Measurements from ENCODE around the gene ERBB4.

The ERBB4 gene

DNA sequence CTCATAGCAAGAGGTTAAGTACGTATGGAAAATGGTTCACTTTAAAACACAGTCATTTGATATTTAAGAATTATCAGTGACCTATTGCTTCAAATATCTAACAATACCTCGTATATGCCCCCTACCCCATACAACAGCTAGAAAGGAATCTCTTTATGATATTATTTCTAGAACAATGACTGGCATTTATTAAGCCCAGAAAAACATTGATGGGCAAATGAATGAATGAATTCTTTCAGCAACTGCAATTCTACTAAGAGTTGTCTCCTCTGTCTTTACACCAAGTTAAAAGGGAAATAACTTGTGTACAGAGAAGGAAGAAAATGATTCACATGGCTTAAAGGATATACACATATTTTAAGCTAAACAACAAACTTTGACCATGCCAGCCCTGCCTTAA, 384.7 kb downstream of the ERBB4 start:
- Mint-ChIP-seq H3K4me1 (ENCODE audit: low read depth) (no peaks in the 10 kb centered on the region), H3K9me3 (no peaks in the 10 kb centered on the region), H3K4me3 (no peak overlapping the region), H3K27me3 (ENCODE audit: low read depth) (no peaks in the 10 kb centered on the region), H3K27ac (no peak overlapping the region), H3K36me3 (ENCODE audit: low read depth) (no peaks in the 10 kb centered on the region)
- no peak for DNase-seq (ENCODE audit: low spot score)

DNA sequence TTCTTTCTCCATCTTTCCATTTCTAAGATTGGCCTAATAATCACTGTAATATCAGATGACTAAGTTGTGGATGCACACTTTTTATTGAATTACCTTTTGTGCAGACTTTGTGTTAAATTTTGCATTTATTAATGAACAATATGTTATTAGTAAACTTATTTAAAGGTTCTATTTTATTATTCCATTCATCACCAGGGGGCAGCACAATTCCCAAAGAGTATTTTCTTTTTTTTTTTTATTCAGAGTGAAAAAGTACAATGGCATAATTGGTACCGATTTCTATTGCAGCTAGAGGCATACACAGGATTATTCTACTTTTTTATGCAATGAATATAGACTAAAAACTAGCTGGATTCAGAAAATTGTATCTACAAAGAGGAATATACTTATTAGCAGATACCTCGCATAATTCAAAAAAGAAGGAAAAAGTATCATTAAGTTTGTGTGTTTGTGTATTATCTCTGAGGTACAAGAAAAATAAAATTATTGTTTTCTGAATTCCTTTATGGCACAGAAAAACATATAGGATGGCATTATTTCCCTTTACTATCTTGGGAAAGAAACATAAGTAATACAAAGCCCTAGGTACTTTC, 390.6 kb downstream of the ERBB4 start:
- H3K4me3 Mint-ChIP-seq: no peak overlapping the region
- DNase-seq (ENCODE audit: low spot score): no peak
- H3K9me3 Mint-ChIP-seq: no peaks in the 10 kb centered on the region
- no peaks in the 10 kb centered on the region for H3K27me3 Mint-ChIP-seq (ENCODE audit: low read depth)
- H3K36me3 Mint-ChIP-seq (ENCODE audit: low read depth): no peaks in the 10 kb centered on the region
- H3K4me1 Mint-ChIP-seq (ENCODE audit: low read depth): no peaks in the 10 kb centered on the region
- H3K27ac Mint-ChIP-seq: no peak overlapping the region

DNA sequence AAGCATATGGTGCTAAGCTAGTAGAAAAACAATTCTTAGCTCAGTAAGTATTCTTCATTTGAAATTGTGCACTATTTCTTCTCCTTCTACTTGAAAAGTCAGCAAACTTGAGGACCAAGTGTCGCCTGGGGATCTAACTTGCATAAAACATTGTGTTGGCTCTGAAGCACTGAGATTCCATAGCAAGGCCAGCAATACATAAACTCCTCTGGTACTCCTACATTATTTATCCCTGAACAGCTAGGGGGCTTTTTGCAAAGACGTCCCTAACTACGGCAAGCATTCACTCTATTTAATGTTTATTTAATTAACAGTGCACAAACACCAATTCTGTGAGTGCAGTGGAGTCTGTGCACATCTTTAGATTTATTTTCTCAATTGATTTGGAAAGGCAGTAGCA, 392.2 kb downstream of the ERBB4 start:
- Mint-ChIP-seq H3K4me3 (no peak overlapping the region), H3K4me1 (ENCODE audit: low read depth) (no peaks in the 10 kb centered on the region), H3K9me3 (no peaks in the 10 kb centered on the region), H3K36me3 (ENCODE audit: low read depth) (no peaks in the 10 kb centered on the region), H3K27ac (no peak overlapping the region), H3K27me3 (ENCODE audit: low read depth) (no peaks in the 10 kb centered on the region)
- no peak for DNase-seq (ENCODE audit: low spot score)

DNA sequence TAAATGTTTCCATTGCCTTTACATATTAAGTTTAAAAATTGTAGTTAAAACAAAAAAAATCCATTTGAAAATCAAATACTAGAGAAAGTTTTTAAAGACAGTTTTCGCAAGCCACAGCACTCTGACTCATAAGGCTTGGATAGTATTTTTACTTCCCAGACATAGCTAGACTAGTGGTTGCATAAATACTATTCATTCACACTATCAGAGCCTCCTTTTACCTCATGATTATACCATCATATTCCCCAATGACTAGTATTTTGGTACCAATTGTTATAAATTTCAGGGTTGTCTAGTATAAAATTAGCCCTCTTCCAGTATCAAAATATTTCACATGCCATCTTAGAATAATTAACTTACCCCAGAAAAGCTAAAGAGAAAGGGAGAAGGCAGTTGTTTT, 393.5 kb downstream of the ERBB4 start:
- no peaks in the 10 kb centered on the region for H3K4me1 Mint-ChIP-seq (ENCODE audit: low read depth)
- no peaks in the 10 kb centered on the region for H3K36me3 Mint-ChIP-seq (ENCODE audit: low read depth)
- no peak for DNase-seq (ENCODE audit: low spot score)
- no peaks in the 10 kb centered on the region for H3K27me3 Mint-ChIP-seq (ENCODE audit: low read depth)
- no peaks in the 10 kb centered on the region for H3K9me3 Mint-ChIP-seq
- no peak overlapping the region for H3K27ac Mint-ChIP-seq
- no peak overlapping the region for H3K4me3 Mint-ChIP-seq

DNA sequence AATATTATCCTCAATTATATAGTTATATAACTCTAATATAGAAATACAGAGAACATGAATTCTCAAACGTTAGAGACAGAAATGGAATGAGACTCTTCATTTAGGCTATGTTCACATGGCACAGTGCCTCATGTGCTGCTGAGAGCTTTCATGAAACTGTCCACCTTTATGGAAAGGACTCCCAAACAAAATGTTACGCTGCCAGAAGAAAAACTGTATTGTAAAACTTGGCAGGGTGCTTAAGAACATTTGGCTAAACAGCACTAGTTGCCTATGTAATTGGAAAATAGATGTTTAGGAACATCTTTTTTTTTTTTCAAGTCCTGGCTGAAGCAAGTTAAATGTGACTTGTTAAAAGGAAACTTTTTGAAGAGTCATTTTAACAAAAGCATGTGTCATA, 396.0 kb downstream of the ERBB4 start:
- H3K27ac Mint-ChIP-seq: no peak overlapping the region
- no peak for DNase-seq (ENCODE audit: low spot score)
- no peaks in the 10 kb centered on the region for H3K4me1 Mint-ChIP-seq (ENCODE audit: low read depth)
- no peaks in the 10 kb centered on the region for H3K36me3 Mint-ChIP-seq (ENCODE audit: low read depth)
- no peaks in the 10 kb centered on the region for H3K27me3 Mint-ChIP-seq (ENCODE audit: low read depth)
- no peaks in the 10 kb centered on the region for H3K9me3 Mint-ChIP-seq
- H3K4me3 Mint-ChIP-seq: no peak overlapping the region

DNA sequence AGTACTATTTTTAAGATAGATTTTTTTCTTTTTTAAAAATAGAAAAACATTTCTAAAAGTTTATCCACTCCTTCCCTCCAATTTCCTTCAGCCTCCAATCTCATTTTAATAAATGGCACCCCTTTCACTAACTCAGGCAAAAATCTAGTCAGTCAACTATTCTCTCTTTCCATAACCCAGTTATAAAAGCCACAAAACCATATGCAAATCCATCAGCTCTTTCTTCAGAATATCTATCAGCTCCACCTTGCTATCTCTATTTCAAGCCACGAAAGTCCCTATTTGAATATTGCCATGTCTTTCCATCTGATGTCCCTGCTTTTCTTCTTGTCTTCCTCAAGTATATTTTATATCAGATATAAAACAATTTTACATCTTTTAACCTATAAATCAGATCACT, 397.1 kb downstream of the ERBB4 start:
- Mint-ChIP-seq H3K9me3 (no peaks in the 10 kb centered on the region), H3K36me3 (ENCODE audit: low read depth) (no peaks in the 10 kb centered on the region), H3K27ac (no peak overlapping the region), H3K4me1 (ENCODE audit: low read depth) (no peaks in the 10 kb centered on the region), H3K4me3 (no peak overlapping the region), H3K27me3 (ENCODE audit: low read depth) (no peaks in the 10 kb centered on the region)
- DNase-seq (ENCODE audit: low spot score): no peak

DNA sequence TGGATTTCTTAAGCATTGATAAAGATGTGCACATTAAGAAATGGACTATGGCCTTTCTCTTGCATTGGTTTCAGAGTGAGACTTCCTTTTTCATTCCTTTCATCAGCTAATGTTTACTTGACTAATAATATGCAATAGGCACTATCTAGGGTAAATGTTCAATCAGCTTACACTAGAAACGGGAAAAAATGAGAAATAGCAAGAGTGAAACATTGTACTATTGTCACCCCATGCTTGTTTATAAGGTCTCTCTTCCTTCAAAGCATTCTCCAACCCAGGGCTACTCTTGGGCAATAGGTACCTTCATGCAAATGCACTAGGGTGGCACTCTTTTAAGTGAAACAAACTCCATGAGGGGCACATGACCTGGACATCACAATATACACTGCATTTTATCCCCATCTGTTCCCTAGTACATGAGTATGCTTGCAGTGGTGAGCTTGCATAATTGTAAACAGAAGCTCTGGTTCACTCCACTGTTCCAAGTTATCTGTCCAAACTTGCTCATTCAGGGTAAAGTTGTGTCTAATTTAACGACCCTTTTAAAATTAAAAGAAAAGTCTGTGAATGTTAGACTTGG, 402.3 kb downstream of the ERBB4 start:
- no peaks in the 10 kb centered on the region for H3K36me3 Mint-ChIP-seq (ENCODE audit: low read depth)
- no peaks in the 10 kb centered on the region for H3K4me1 Mint-ChIP-seq (ENCODE audit: low read depth)
- no peak overlapping the region for H3K27ac Mint-ChIP-seq
- no peak for DNase-seq (ENCODE audit: low spot score)
- H3K9me3 Mint-ChIP-seq: no peaks in the 10 kb centered on the region
- H3K4me3 Mint-ChIP-seq: no peak overlapping the region
- H3K27me3 Mint-ChIP-seq (ENCODE audit: low read depth): no peaks in the 10 kb centered on the region

DNA sequence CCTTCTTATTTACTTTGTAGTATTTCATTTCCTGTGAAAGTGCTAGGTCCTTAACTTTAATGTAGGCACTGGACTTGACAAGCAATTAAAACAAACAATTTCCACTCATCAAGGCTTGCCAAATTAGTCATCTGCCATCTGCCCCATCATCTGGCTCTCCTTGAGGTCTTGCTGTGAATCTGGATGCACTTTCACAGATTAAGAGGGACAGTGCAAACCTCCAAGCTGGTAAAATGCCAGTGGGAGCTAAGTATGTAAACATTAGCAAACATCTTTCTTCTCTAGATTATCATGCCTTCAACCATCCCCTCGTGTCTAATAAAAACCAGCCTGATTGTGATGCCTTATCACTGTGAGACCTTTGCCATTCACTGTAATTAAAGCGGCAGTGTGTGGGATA, 402.9 kb downstream of the ERBB4 start:
- H3K36me3 Mint-ChIP-seq (ENCODE audit: low read depth): no peaks in the 10 kb centered on the region
- no peaks in the 10 kb centered on the region for H3K9me3 Mint-ChIP-seq
- no peak overlapping the region for H3K27ac Mint-ChIP-seq
- H3K4me3 Mint-ChIP-seq: no peak overlapping the region
- no peaks in the 10 kb centered on the region for H3K4me1 Mint-ChIP-seq (ENCODE audit: low read depth)
- DNase-seq (ENCODE audit: low spot score): no peak
- H3K27me3 Mint-ChIP-seq (ENCODE audit: low read depth): no peaks in the 10 kb centered on the region

DNA sequence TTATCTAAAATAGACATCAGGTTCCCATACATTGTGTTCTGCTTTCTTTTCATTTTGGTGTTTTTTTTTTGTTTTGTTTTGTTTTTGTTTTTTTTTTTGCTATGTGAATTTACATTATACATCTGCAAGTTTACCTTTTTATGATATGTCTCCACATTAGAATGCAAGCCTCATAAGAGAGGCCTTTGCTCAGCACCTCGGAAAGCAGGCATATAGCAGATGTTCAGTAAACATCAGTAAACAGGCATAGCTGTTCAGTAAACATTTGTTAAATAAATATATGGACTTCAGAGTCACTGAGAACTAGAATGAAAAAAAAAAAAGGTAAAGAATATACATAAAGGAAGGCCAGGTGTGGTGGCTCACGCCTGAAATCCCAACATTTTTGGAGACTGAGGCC, 405.3 kb downstream of the ERBB4 start:
- Mint-ChIP-seq H3K27ac (no peak overlapping the region), H3K9me3 (no peaks in the 10 kb centered on the region), H3K4me3 (no peak overlapping the region), H3K4me1 (ENCODE audit: low read depth) (no peaks in the 10 kb centered on the region), H3K27me3 (ENCODE audit: low read depth) (no peaks in the 10 kb centered on the region), H3K36me3 (ENCODE audit: low read depth) (no peaks in the 10 kb centered on the region)
- no peak for DNase-seq (ENCODE audit: low spot score)

DNA sequence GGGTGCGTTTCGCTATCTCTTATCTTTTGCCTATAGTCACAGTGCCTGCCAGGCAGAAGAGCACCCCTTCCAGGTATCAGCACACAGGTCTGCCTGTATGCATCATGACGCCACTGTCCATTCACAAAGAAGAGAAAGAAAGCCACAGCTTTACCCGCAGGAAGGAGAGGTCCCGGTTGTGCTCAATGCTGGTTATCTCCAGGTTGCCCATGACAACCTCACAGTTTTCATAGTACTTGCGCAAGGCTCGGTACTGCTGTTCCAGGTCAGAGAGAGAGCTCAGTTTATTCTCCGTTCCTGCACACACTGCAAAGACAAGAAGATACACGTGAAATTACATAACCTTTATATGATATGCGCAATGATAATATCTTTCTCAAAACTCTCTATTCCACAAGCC, 414.0 kb downstream of the ERBB4 start:
- no peaks in the 10 kb centered on the region for H3K27me3 Mint-ChIP-seq (ENCODE audit: low read depth)
- H3K27ac Mint-ChIP-seq: no peak overlapping the region
- no peaks in the 10 kb centered on the region for H3K36me3 Mint-ChIP-seq (ENCODE audit: low read depth)
- H3K9me3 Mint-ChIP-seq: no peaks in the 10 kb centered on the region
- DNase-seq (ENCODE audit: low spot score): no peak
- no peak overlapping the region for H3K4me3 Mint-ChIP-seq
- H3K4me1 Mint-ChIP-seq (ENCODE audit: low read depth): no peaks in the 10 kb centered on the region

DNA sequence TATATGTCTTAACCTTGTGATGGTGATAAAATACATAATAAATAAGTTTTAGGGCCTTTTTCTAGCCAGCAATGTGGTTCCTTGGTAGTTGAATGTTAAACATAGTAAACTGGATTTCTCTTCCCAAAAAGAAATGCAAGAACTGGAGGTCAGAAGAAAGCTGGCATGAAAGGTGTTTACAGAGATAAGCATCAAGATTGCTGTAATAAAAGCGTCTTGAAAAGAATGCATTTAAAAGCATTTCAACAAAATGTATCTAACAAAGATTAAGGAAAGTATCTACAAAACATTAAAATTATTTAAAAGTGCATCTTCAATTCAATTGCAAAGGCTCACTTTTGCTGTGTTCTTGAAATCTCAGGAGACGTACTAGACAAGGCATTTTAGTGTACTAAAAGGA, 419.0 kb downstream of the ERBB4 start:
- Mint-ChIP-seq H3K4me3 (no peak overlapping the region), H3K36me3 (ENCODE audit: low read depth) (no peaks in the 10 kb centered on the region), H3K27me3 (ENCODE audit: low read depth) (no peaks in the 10 kb centered on the region), H3K4me1 (ENCODE audit: low read depth) (no peaks in the 10 kb centered on the region), H3K9me3 (no peaks in the 10 kb centered on the region), H3K27ac (no peak overlapping the region)
- no peak for DNase-seq (ENCODE audit: low spot score)

DNA sequence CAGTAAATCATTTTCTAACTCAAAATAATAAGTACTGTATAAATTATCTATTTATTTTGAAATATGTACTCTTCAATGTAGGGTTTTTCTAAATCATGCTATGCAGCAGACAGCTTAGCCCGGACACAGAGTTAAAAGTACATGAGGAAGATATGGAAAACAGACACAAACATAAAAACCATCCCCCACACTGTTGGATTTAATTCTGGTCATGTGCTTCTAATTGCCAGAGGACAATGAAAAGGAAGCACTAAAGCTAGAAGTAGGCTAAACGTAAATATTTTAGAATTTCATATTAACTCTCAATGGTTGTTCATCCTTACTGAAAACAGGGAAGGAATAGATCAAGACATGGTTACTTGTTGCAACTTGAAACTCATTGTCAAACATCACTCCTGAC, 420.7 kb downstream of the ERBB4 start:
- no peak for DNase-seq (ENCODE audit: low spot score)
- Mint-ChIP-seq H3K27ac (no peak overlapping the region), H3K4me3 (no peak overlapping the region), H3K27me3 (ENCODE audit: low read depth) (no peaks in the 10 kb centered on the region), H3K9me3 (no peaks in the 10 kb centered on the region), H3K36me3 (ENCODE audit: low read depth) (no peaks in the 10 kb centered on the region), H3K4me1 (ENCODE audit: low read depth) (no peaks in the 10 kb centered on the region)

DNA sequence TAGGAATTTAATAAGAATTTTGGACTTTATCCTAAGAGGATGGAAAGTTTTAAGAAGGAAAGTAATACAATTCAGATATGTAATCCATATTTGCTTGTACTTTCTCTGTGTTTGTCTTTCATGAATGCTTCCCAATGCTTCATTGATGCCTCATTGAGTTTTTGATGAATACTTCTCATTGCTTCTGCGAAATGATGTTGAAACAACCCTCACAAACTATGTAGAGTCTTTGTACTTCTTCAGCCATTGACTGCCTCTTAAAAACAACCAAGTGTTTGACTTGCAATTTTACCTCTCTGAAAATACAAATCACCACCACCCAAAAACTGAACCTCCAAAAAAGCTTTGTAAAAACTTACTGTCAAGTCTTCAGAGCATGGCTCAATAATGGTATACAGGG, 424.1 kb downstream of the ERBB4 start:
- no peaks in the 10 kb centered on the region for H3K4me1 Mint-ChIP-seq (ENCODE audit: low read depth)
- no peak for DNase-seq (ENCODE audit: low spot score)
- H3K4me3 Mint-ChIP-seq: no peak overlapping the region
- H3K27me3 Mint-ChIP-seq (ENCODE audit: low read depth): no peaks in the 10 kb centered on the region
- H3K36me3 Mint-ChIP-seq (ENCODE audit: low read depth): no peaks in the 10 kb centered on the region
- H3K27ac Mint-ChIP-seq: no peak overlapping the region
- H3K9me3 Mint-ChIP-seq: no peaks in the 10 kb centered on the region

DNA sequence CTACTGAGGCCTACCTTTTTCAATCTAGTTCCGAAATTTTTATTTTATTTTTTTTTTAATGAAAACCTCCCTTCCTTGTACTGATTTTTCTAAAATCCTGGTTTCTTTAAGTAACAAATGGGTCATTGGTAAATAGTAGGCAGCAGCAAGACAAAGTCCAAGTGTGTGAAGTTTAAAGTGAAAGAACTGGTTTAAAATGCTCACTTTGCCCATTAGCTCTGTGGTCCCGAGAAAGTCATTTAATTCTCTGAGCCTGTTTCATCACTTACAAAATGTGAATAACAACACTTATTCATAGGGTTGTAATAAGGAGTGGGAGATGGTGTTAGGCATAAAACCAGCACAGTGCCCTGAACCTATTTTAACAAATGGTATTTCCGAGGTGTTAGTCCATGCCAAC, 426.2 kb downstream of the ERBB4 start:
- Mint-ChIP-seq H3K27me3 (ENCODE audit: low read depth) (no peaks in the 10 kb centered on the region), H3K4me3 (no peak overlapping the region), H3K4me1 (ENCODE audit: low read depth) (no peaks in the 10 kb centered on the region), H3K27ac (no peak overlapping the region), H3K36me3 (ENCODE audit: low read depth) (no peaks in the 10 kb centered on the region), H3K9me3 (no peaks in the 10 kb centered on the region)
- no peak for DNase-seq (ENCODE audit: low spot score)
